GM21360 (cell line): ENCODE data around the gene FGF21.

ENCODE experiments used
- ATAC-seq: cut with Tn5 transposase; IDR thresholded peaks from one replicate; pipeline ENCODE4 v1.9.1; 2021; ENCODE audit warnings: mild to moderate bottlenecking, moderate library complexity; ENCODE audit not compliant: unreplicated experiment

Gene FGF21

DNA sequence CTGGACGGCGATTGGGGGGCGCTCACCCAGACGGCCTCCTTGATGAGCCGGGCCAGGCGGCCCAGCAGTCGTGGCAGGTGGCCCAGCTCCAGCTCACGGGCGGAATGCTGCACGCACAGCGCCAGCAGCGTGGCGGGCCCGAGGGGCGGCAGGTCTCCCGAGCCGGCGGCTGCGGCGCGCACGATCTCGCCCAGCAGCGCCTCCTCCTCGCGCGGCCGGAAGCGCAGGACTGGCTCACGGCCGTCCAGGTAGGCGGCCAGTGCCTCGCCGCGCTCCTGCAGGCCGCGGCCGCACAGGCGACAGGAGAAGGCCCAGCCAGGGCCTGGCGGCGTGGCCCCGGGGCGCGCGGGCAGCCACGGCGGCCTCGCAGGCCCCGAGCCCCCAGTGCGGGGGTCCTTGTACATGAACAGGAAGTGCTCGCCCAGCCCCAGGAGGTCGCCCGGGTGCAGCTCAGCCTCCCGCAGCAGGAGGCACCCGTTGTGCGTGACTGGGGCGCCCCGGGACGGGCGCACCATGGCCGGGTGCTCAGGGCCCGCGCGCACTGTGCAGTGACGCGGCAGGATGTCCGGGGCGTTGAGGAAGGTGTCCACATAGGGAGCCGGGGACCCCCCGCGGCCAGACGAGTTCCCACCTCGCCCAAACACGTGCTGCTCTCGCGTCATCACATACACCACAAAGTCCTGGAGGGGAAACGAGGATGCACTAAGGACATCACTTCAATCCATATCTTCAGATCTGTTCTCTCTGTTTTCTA is 26.2 kb upstream of the FGF21 start:
- no peak for ATAC-seq

- no peak for ATAC-seq
Measured at GRCh38 chr19:48731452-48731851, 23.9 kb upstream of the FGF21 start.

GRCh38 chr19:48734625-48735024 is 20.7 kb upstream of the FGF21 start:
- ATAC-seq, result no peak

- no peak for ATAC-seq
Measured at GRCh38 chr19:48735031-48735615, 20.2 kb upstream of the FGF21 start.

DNA sequence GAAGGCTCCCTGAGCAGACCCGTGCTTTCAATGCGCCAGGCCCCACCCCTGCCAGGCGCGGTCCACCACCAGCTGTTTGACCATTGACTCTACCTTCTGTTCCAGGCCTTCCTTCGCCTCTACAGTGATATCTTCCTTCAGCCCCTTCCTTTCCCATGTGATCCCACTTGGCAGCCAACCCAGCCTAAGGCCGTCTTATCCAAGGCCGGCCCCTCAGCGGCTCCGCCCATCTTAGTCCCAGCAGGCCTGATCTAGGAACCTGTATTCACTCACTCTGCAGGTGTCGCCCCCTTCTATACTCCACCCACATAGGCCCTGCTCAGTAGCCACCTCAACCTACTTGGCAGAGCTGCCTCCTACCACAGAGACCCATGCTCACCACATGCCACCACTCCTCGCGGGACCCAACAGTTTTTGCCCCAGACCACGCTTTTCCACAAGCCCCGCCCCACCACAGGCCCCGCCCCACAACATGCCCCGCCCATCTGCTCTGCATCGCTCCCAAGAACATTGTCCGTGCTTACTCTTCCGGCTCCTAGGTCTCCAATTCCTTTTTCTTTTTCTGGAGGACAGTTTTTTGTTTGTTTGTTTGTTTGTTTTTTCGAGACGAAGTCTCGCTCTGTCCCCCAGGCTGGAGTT is 17.8 kb upstream of the FGF21 start:
- no peak for ATAC-seq

DNA sequence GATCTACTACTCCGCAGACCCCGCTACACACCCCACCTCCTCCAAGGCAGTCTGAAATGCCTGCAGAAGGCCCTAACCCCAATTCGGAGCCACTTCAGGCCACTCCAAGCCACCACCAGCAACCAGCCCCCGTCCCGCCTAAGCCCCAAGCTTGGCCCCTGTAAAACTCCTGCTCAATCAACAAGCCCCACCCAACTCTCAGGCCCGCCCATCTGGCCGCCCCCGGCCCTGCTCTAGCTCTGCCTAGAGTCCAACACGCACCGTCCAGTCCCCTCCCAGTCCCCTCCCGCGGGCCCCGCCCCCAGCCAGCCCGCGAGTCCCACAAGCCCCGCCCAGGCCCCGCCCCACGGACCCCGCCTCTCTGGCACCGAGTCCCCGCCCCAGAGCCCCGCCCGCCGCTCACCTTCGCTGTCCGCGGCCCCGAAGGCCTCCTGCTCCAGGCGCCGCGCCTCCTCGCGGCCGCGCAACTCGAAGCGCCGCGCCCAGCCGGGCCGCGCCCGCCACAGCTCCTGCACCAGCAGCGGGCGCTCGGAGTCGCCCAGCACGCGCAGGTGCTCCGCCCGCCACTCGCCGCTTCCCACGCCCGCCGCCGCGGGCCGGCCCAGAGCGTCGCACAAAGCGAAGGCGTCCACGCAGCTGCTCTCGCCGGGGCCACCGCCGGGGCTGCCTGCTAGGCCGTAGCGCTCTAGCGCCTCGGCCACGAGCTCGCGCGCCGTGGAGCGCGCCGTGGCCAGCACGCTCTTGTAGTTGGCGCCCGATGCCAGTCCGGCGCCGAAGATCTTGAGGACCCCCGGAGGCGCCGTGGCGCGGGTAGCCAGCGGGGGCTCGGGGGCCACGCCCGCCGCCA is 16.5 kb upstream of the FGF21 start:
- ATAC-seq, result peak; percentile 74

DNA sequence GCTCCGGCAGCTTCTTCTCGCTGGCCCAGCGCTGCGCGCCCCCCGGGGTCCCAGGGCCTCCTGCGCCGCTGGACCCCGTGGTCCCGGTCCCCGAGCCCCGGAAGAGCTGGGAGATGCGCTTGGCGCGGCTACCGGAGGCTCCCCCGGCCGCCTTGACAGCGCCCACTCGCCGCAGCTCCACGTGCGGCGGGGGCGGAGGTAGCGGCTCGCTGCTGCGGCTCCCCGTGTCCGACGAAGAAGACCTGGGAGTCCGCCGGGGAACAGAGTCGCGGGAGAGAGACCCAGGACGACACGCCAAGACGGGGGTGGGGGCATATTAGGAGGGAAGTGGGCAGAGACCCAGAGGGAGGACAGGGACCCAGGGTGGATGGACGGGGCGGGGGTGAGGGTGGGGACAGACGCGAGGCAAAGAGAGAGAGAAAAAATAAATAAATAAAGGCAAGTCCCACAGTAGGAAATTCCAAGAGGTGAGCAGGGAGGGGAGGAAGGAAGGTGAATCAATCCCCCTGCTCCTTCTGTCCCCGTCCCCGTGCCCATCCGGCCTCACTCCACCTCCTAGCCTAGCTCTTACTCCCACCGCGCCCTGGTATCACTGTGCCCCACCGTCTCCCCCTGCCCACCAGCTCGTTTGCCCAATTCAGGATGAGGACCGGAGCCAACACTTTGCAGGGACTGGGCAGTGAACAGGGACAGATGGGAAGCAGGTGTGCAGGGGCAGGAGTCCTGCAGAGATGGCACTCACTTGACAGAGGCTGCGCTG is 15.7 kb upstream of the FGF21 start:
- no peak for ATAC-seq

DNA sequence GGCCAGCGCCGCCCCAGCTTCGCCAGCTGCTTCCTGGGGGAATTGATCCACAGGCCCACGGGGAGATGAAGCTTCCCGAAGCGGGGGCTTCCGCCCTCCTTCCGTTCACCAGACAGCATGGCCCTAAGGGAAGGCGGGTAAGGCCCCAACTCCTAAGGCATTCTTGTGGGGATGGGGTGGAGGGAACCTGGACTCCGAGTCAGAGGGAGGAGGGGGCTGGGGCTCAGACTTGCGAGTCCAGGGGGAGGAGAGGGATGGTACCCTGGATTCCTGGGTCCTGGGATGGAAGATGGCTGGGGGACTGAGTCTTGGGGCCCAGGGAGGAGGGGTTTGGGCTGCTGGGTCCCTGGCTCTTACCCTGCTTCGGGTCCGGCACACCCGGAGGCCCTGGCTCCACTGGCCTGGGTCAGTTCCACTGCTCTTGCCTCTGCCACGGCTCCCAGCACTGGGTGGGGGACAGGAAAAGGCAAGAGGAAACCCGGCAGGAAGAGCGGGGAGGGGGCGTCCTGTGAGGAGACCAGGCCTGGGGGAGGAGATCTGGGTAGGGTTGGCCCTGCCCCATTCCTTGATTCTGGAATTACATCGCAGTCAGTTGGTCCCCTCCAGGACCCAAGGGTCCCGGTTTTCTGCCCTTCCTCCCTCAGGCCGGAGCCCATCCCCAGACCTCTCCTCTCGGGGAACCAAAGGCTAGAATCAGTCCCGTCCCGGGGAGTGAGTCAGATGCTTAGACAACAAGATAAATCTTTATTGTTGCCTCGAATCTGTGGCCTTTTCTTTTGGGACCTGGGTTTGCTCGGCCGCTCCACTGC is 15.0 kb upstream of the FGF21 start, which contains the start of gene RASIP1:
Gene RASIP1 (minus strand): TSS at position 447 of the 809 bp plus-strand sequence. CDS start 328 bp downstream, at position 119.
- no peak for ATAC-seq

GRCh38 chr19:48741129-48741999 is 14.0 kb upstream of the FGF21 start:
- ATAC-seq, result no peak

DNA sequence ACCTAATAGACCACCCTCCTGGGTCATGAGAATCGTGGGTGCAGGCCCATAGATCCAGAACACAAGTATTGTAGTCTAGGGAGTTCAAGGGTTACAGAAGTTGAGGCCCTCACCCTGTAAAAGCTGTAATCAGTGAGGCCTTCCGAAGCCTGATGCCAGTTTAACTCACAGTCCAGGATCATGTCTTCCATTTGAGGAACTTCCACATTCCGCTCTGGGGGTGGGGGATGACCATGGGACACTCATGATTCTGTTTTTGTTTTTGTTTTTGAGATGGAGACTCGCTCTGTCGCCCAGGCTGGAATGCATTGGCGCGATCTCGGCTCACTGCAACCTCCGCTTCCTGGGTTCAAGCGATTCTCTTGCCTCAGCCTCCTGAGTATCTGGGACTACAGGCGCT is 13.2 kb upstream of the FGF21 start:
- no peak for ATAC-seq

DNA sequence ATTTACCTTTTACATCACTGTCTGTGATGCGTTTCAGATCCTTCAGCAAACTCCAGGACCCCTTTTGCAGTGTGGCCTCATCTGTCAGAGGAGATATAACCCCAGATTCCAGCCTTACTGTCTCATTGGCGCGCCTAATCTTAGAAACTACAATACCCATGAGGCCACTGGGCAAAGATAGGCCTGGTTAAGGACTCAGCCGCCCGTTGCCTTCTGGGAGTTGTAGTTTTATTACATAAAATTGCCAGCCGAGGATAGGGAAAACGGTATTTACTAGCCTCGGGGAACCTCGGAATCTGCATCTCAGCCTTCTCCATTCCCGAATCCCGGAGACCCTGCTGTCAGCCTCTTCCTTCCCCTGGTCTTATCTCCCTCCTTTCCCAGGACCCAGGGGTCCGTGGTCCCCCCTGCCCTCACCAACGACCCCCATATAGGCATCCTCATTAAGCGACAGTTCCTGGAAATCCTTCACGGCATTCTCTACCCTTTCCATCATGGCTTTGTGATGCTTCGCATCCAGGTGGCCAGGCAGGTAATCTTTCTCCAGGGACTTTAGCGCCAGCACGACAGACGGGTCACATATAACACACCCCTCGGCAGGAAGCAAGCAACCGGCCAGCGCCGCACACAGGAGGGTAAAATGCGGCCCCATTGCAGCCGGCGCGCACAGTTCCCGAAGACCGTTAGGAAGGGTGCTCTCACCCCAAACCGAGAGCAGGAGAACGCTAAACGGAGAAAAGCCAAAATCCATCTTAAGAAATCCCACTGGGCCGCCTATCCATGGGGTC is 9.9 kb upstream of the FGF21 start:
- no peak for ATAC-seq

DNA sequence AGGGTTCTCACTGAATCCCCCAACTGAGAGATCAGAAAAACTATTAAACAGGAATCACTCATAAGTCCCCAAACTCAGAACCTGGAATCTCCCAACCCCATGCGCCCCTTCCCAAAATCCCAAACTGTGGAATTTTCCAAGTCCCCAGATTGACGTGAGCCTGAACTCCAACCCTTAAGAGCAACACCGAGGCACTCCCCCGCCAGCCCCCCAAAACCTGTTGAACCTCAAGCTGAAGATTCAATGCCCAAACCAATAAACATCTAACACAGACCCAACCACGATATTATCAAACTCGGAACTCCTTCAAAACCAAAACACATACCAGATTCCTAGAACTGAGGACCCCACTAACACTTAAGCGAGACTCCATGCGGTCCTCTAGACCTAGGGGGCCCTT is 9.2 kb upstream of the FGF21 start:
- ATAC-seq, result no peak

GRCh38 chr19:48746738-48747575 is 8.4 kb upstream of the FGF21 start, which contains the start of gene IZUMO1:
IZUMO1 (minus strand) TSS chr19:48746909; CDS start chr19:48745859, 1,050 bp downstream.
- no peak for ATAC-seq

DNA sequence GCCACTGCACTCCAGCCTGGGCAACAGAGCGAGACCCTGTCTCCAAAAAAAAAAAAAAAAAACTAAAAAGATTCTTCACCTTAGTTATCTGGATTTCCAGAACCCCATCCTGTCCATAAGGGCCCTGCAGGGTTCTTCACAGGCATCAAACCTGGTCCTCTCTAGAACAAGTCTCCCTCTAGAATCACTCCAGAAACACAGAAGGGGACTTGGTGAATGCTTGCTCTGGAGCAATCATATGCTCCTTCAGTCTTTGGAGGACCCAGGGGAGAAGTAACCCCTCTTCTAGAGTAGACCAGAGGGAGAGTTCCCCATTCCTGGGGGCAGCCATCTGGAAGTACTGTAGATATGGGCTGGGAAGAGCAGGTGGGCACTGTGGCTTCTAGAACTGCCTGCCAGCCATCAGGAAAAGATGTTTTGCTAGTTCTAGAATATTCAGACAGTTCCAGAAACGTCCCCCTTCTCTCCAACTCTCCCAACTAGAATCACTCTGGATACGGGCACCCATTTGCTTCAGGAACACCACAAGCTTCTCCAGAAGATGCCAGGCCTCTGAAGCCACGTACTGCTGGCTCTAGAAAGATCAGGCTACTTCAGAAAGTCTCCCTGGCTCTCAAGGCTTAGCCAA is 5.6 kb upstream of the FGF21 start:
- no peak for ATAC-seq

- ATAC-seq, result no peak
Measured at GRCh38 chr19:48750351-48750750, 5.0 kb upstream of the FGF21 start.

GRCh38 chr19:48750771-48751504 is 4.4 kb upstream of the FGF21 start:
- no peak for ATAC-seq
